Activated CD8-positive, alpha-beta memory T cell treated with anti-CD3 and anti-CD28 coated beads, Interleukin-2, amount 10 ng/mL, durations not matched to agents 7 days and 5 days (primary cell): ENCODE data around the gene TOMM34. TPM values are rescaled to one million over a fixed set of nuclear protein-coding genes. Genes with fewer than 3 reads are reported as not detected.

Experiments
- ATAC-seq: fragments of 150-1000 bp; cut with Tn5 transposase; one replicate; pipeline ENCODE4 v1.10.0; 2021; ENCODE audit warnings: moderate library complexity
- CTCF ChIA-PET: fragments of 350-600 bp; sonication (Branson Sonifier 250); formaldehyde crosslinking; loops from one replicate; lab custom pipeline; 2021; ENCODE audit warnings: antibody characterized with exemption; lab: Charles Lee
- DNase-seq: peaks from one replicate; pipeline ENCODE4 v3.0.0-alpha.2; 2020
- H3K27ac Mint-ChIP-seq: one replicate; pipeline ENCODE4 v1.8.0; 2021; ENCODE audit warnings: mild to moderate bottlenecking, mixed read lengths
- H3K27me3 Mint-ChIP-seq: one replicate; pipeline ENCODE4 v1.8.0; 2021; ENCODE audit warnings: mixed read lengths
- H3K36me3 Mint-ChIP-seq: one replicate; pipeline ENCODE4 v1.8.0; 2021; ENCODE audit warnings: mild to moderate bottlenecking, mixed read lengths
- H3K4me1 Mint-ChIP-seq: one replicate; pipeline ENCODE4 v1.8.0; 2021; ENCODE audit warnings: mixed read lengths
- H3K4me3 Mint-ChIP-seq: one replicate; pipeline ENCODE4 v1.8.0; 2021; ENCODE audit warnings: mild to moderate bottlenecking, moderate library complexity, mixed read lengths
- H3K9me3 Mint-ChIP-seq: one replicate; pipeline ENCODE4 v1.8.0; 2022; ENCODE audit warnings: low read depth, mixed read lengths
- total RNA-seq, 2 experiments: library from RNA; stranded (reverse); gene quantifications; one replicate each; pipeline ENCODE4 v1.2.3, GENCODE V29; 2021

The TOMM34 gene
- total RNA-seq, 2 experiments from 2014 or later: 22.3 to 31.2 TPM

DNA sequence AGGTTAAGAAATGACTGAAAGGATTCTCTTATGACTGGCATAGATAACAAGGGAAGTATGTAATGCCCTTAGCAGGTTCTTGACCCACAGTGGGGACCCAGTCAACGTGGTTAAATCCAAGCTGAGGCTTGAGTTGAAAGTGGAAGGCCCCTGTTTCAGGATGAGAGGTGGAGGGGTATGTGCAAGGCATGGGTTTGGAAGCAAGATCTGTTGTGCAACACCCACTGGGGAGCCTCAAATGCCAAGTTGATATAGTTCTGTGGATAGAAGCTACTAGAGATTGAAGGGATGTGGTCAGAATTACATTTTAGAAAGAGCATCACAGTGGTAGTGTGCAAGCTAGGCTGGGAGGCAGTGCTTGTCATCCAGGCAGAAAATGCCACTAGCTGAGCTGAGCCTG lies 45.3 kb downstream of the TOMM34 start:
- Mint-ChIP-seq H3K36me3 (peaks cover 29% of the 10 kb centered on the region), H3K4me3 (no peak overlapping the region), H3K9me3 (no peaks in the 10 kb centered on the region), H3K27me3 (no peaks in the 10 kb centered on the region), H3K27ac (peak overlapping the region; percentile 77), H3K4me1 (peaks cover 35% of the 10 kb centered on the region)
- ATAC-seq (peak; percentile 59), DNase-seq (peak; percentile 64)
- CTCF ChIA-PET: interaction anchor here (0.6 to 1.7 kb wide), 4 partner anchors 11 to 138 kb away, joined by 3 to 4 read pairs (median 3); no protein-coding TSS in a partner anchor

DNA sequence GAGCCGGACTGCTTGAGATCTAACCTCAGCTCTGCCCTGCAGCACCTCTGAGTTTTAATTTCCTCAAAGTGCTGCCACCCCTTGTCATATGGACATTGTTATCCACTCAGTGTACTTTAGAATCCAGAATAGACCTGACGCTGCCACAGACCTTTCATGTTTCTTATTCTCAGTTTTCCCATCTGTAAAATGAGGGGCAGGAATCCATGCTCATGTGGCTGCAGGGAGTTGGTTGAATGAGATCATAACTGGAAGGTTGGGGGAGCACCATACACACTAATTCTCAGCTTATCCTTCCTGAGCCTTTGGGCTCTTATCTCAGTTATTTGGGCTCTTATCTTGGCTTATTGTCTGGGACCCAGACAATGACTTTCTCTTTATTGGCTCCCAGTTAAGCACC lies 48.0 kb downstream of the TOMM34 start:
- DNase-seq (no peak), ATAC-seq (no peak)
- H3K4me1 Mint-ChIP-seq: peaks cover 46% of the 10 kb centered on the region
- CTCF ChIA-PET: no interaction called here
- no peak overlapping the region for H3K27ac Mint-ChIP-seq
- no peak overlapping the region for H3K4me3 Mint-ChIP-seq
- no peaks in the 10 kb centered on the region for H3K9me3 Mint-ChIP-seq
- H3K27me3 Mint-ChIP-seq: no peaks in the 10 kb centered on the region
- H3K36me3 Mint-ChIP-seq: peaks cover 33% of the 10 kb centered on the region

DNA sequence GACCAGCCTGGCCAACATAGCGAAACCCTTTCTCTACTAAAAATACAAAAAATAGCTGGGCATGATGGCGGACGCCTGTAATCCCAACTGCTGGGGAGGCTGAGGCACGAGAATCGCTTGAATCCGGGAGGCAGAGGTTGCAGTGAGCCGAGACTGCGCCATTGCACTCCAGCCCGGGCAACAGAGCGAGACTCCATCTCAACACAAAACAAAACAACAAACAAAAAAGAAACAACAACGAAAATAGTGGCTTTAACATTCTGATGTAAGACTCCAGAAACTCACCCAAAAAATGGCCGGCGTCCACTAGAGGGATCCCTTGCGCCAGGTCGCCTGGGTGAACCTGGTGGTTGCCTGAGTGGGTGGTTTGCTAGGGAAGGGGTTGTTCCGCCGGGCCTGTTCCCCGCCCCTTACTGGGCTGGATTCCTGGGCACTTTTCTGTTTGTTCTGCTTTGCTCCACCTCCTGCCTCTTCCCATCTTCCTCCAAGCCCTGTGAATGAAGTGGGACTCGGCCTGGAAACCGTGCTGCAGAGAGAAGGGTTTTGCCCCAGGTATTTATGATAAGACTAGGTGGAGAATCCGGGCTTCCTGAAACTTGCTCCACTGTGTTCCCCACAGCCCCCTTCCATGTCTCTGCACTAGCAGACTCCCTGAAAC lies 48.8 kb downstream of the TOMM34 start:
- Mint-ChIP-seq H3K36me3 (peaks cover 29% of the 10 kb centered on the region), H3K27ac (peak overlapping the region; percentile 48), H3K27me3 (no peaks in the 10 kb centered on the region), H3K9me3 (no peaks in the 10 kb centered on the region), H3K4me1 (peaks cover 46% of the 10 kb centered on the region), H3K4me3 (peak overlapping the region; percentile 59)
- DNase-seq: peak; percentile 72
- ATAC-seq: no peak
- CTCF ChIA-PET: interaction anchor here (0.9 to 1.6 kb wide), 9 partner anchors 19 to 185 kb away, joined by 3 to 6 read pairs (median 3); no protein-coding TSS in a partner anchor

DNA sequence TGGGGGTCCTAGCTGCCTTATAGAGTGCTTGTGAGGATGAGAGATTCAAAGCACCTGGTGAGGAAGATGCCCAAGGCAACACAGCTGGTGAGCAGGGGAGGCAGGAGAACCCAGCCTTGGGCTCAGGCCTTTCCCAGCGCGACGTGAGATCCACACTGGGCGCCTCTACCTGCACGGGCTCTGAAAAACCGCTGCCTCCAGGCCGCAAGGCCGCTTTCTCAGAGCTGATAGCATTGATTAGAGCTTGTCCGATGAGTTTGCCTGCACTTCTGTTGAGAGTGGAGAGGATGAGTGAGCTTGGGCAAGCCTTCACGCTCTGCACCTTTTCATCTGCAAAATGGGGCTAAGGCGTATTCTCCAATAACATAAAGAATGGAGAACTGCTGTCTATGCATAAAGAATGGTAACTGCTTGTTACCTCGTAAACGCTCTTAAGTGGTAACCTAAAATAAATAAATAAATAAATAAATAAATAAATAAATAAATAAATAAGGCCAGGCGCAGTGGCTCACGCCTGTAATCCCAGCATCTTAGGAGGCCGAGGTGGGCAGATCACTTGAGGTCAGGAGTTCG lies 49.4 kb downstream of the TOMM34 start:
- CTCF ChIA-PET: interaction anchor here (0.9 to 1.6 kb wide), 9 partner anchors 19 to 185 kb away, joined by 3 to 6 read pairs (median 3); no protein-coding TSS in a partner anchor
- DNase-seq: no peak
- no peaks in the 10 kb centered on the region for H3K27me3 Mint-ChIP-seq
- H3K4me3 Mint-ChIP-seq: peak overlapping the region; percentile 85
- H3K36me3 Mint-ChIP-seq: peaks cover 34% of the 10 kb centered on the region
- H3K4me1 Mint-ChIP-seq: peaks cover 42% of the 10 kb centered on the region
- no peak for ATAC-seq
- peak overlapping the region; percentile 70 for H3K27ac Mint-ChIP-seq
- no peaks in the 10 kb centered on the region for H3K9me3 Mint-ChIP-seq

DNA sequence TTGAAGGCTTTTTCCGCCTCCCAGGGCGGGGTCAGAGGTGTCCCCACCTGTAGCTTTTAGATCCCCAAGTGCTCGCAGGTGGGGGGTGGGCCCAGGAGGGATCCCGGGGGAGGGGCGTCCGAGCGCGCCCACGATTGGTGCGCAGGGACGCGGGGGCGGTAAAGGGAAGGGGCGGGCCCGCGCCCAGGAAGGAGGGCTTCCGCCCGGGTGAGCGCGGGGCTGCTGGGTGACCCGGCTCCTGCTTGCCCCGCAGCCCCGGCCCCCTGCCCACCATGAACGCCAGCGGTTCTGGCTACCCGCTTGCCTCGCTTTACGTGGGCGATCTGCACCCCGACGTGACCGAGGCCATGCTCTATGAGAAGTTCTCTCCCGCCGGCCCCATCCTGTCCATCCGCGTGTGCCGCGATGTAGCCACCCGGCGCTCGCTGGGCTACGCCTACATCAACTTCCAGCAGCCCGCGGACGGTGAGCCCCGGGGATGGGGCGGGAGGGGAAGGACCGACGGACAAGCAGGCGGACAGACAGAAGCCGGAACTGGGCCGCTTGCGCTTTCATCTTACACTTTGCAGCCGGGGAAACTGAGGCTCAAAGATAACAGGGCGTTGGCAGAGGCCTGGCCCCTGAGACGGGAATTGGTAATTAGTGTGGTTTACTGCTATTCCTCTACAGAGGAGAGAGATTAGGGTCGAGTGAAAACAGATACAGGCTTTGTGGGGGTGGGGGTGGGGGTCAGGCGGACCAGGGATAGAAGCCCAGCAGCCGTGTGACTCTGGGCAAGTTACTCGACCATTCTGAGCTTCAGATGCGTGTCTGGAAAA lies 50.1 kb downstream of the TOMM34 start, which contains the start of gene PABPC1L:
Gene PABPC1L, plus strand, starts transcription at position 189 of the 818 bp plus-strand sequence. Its CDS starts 84 bp downstream, at position 273.
- Mint-ChIP-seq H3K4me3 (peak within 1 kb of the TSS; percentile 85), H3K4me1 (peaks cover 37% of the 10 kb centered on the region), H3K27me3 (no peaks in the 10 kb centered on the region), H3K9me3 (no peaks in the 10 kb centered on the region), H3K36me3 (peaks cover 39% of the 10 kb centered on the region), H3K27ac (peak within 1 kb of the TSS; percentile 84)
- CTCF ChIA-PET: interaction anchor here (0.7 to 1.9 kb wide), 15 partner anchors 9 to 186 kb away, joined by 3 to 9 read pairs (median 3); partner anchors contain the start of gene TOMM34
- ATAC-seq (peak; percentile 97), DNase-seq (peak; percentile 81)

DNA sequence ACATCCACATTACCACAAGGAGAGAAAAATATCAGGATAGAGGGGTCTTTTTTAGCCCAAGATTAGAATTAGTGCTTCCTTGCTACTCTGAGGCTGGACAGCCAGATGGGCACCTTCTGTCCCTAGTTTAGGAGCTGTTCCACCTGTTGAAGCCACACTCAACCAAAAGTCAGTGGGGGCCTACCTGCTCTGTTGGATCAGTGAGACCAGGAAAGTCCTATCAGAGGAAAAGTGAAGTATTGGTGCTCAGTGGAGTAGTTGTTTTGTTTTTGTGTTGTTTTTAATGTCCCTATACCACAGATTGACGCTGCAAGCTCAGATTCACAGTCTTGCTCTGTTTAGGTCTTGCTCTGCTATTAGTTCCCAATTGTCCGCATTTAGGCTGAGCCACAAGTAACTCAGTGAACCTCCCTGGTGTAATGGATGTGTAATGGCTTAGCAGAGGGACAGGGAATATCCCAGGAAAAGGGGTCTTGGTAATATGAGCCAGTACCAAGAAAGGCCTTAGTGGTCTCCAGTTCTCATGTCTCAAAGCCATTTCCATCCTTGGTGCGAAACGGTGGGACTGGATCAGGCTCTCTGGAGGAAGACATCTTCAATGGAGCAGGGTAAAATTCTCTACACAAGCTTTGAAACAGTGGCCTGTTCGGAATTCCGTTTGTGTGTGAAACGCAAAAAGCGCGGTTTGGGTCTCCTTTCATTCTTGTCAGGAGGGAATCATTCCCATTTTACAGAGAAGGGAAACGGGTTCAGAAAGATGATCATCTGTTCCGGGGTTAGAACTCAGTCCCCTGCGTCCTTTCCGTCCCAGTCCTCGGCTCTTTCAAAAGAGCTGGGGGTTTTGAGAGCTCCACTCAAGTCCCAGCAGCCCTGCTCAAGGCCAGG lies 51.0 kb downstream of the TOMM34 start:
- no peaks in the 10 kb centered on the region for H3K9me3 Mint-ChIP-seq
- H3K36me3 Mint-ChIP-seq: peaks cover 41% of the 10 kb centered on the region
- CTCF ChIA-PET: interaction anchor here (0.7 to 1.9 kb wide), 9 partner anchors 8 to 186 kb away, joined by 3 to 9 read pairs (median 4); partner anchors contain the start of genes TOMM34 and YWHAB
- H3K27ac Mint-ChIP-seq: peak overlapping the region; percentile 84
- peaks cover 29% of the 10 kb centered on the region for H3K4me1 Mint-ChIP-seq
- peak overlapping the region; percentile 85 for H3K4me3 Mint-ChIP-seq
- no peak for ATAC-seq
- no peak for DNase-seq
- H3K27me3 Mint-ChIP-seq: no peaks in the 10 kb centered on the region

DNA sequence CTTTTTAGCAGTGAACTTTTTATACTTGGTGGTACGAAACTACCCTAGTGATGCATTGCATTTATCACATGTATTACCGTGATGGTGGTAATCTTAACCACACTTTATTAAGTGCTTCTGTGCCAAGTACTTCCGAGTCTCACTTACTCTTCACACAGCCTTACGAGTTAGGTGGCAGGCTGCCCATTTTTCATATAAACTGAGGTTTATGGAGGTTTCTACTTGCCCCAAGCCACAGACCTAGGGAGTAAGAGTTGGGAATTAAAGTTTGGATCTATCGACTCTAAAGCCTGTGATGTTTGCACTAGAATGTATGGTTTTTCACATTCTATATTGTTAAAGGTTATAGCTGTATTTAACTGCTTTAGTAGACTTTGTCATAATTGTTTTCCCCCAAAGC lies 55.8 kb downstream of the TOMM34 start:
- CTCF ChIA-PET: interaction anchor here (2.7 kb wide), 1 partner anchor 12 kb away, joined by 10 read pairs; no protein-coding TSS in a partner anchor
- H3K9me3 Mint-ChIP-seq: no peaks in the 10 kb centered on the region
- ATAC-seq (no peak), DNase-seq (no peak)
- peaks cover 23% of the 10 kb centered on the region for H3K4me1 Mint-ChIP-seq
- peaks cover 51% of the 10 kb centered on the region for H3K36me3 Mint-ChIP-seq
- H3K27ac Mint-ChIP-seq: no peak overlapping the region
- H3K4me3 Mint-ChIP-seq: no peak overlapping the region
- H3K27me3 Mint-ChIP-seq: no peaks in the 10 kb centered on the region

DNA sequence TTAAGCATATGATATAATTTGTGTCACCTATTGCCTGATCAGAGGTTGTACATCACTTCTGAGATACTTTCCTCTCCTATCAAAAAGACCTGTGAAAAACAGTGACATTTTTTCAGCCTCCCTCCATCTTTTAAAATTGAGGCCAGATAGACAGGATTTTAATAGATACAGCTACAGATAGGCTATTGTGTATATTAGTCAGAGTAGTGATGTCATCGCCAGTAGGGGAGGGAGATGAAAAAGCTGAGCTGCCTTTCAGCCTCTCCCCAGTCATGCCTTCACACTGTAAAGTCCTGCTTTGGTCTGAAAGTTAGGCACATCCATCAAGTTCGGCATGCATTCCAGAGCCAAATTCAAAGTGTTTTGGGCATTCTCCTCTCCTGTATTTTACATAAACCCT lies 58.2 kb downstream of the TOMM34 start:
- ATAC-seq (no peak), DNase-seq (no peak)
- peaks cover 59% of the 10 kb centered on the region for H3K36me3 Mint-ChIP-seq
- no peak overlapping the region for H3K27ac Mint-ChIP-seq
- no peaks in the 10 kb centered on the region for H3K27me3 Mint-ChIP-seq
- H3K4me3 Mint-ChIP-seq: no peak overlapping the region
- H3K4me1 Mint-ChIP-seq: peaks cover 33% of the 10 kb centered on the region
- H3K9me3 Mint-ChIP-seq: no peaks in the 10 kb centered on the region
- CTCF ChIA-PET: interaction anchor here (0.9 to 2.7 kb wide), 5 partner anchors 7 to 69 kb away, joined by 3 to 10 read pairs (median 3); partner anchors contain the start of gene PABPC1L

DNA sequence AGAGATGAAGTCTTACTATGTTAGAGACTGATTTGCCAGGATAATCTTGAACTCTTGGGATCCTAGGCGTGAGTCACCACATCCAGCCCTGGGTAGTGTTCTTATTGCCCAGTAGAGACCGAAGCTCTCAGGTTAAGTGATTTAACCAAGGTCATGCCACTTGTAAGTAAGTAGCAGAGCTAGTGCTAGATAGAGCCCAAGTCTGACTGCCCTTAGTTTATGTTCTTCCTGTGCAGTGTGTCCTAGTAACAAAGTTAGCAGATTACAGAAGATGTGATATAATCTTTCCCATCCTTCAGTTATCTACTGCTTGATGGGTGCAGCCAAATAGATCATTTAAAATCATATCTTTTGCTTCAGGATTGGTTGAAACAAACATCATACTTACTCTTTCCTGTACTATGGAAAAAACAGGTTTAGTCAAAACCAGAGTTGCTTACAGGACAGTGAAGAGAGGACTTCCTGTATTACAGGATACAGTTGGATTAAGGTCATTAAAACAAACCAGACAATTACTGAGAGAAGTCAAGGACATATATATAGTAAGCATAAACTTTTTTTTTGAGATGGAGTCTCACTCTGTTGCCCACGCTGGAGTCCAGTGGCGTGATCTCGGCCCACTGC lies 59.9 kb downstream of the TOMM34 start:
- Mint-ChIP-seq H3K4me1 (peaks cover 47% of the 10 kb centered on the region), H3K27me3 (no peaks in the 10 kb centered on the region), H3K4me3 (no peak overlapping the region), H3K9me3 (no peaks in the 10 kb centered on the region), H3K27ac (peak overlapping the region; percentile 79), H3K36me3 (peaks cover 59% of the 10 kb centered on the region)
- DNase-seq (no peak), ATAC-seq (peak; percentile 80)
- CTCF ChIA-PET: interaction anchor here (2.1 kb wide), 1 partner anchor 9 kb away, joined by 8 read pairs; the partner anchor contains the start of gene PABPC1L

DNA sequence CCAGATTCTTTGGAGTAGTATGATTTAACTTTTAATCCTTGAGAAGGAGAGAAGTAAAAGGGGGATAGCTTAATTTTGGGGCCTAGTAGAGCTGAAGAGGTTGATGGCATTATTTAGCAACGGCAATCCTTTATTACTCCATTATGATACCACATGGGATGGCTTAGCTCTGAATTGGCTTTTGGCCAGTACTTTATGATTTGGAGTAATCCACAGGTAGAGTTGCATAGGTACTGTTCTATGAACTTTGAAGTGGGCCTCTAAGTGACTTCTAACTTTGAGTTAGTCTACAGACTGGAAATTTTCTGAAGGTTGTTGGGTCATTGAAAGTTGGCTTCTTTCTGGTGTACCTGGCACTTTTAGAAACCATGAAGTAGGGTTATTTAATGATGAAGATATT lies 63.1 kb downstream of the TOMM34 start:
- no peak for ATAC-seq
- Mint-ChIP-seq H3K36me3 (peaks cover 59% of the 10 kb centered on the region), H3K27ac (no peak overlapping the region), H3K4me3 (no peak overlapping the region), H3K4me1 (peaks cover 63% of the 10 kb centered on the region), H3K27me3 (no peaks in the 10 kb centered on the region), H3K9me3 (no peaks in the 10 kb centered on the region)
- DNase-seq: no peak
- CTCF ChIA-PET: interaction anchor here (0.6 to 0.9 kb wide), 2 partner anchors 8 to 30 kb away, joined by 3 read pairs; no protein-coding TSS in a partner anchor

DNA sequence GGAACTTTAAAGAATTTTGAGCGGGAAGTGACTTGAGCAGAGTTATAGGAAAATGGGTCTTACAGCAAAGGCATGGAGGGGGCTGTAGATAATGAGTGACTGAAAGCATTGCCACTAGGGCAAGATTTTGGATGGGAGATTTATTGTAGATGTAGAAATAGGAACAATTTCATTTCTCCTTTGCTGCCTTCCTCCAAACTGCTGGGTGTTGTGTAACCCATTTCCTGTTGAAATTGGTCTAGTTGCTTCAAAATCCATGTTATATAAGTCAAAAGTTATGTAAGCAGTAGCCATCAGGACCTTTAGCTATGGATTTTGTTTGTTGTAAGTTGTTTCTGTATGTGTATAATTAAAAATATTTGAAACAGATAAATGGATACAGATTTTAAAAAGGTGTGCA lies 63.6 kb downstream of the TOMM34 start:
- H3K4me1 Mint-ChIP-seq: peaks cover 68% of the 10 kb centered on the region
- no peaks in the 10 kb centered on the region for H3K27me3 Mint-ChIP-seq
- no peaks in the 10 kb centered on the region for H3K9me3 Mint-ChIP-seq
- peak overlapping the region; percentile 2 for H3K4me3 Mint-ChIP-seq
- peaks cover 61% of the 10 kb centered on the region for H3K36me3 Mint-ChIP-seq
- ATAC-seq: no peak
- DNase-seq: no peak
- no peak overlapping the region for H3K27ac Mint-ChIP-seq
- CTCF ChIA-PET: interaction anchor here (0.9 to 1.1 kb wide), 2 partner anchors 8 to 154 kb away, joined by 3 read pairs; no protein-coding TSS in a partner anchor

DNA sequence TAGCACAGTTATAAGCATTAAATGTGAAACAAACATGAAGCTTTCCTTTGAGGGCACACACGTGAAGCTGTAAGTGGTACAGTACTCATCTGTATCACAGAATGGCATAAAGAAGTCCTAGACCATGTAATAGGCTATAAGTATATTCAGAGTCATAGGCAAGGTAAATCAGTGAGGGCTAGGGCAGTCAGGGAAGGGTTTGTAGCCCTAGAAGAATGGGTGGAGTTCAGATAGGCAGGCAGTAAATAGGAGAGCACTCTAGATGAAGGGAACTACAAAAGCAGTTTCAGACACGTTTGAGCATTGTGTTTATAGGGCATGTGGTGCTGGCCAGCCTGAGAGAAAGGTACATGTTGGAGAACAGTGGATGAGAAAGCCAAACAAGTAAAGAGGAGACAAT lies 65.2 kb downstream of the TOMM34 start:
- no peak for ATAC-seq
- Mint-ChIP-seq H3K4me1 (peaks cover 66% of the 10 kb centered on the region), H3K36me3 (peaks cover 58% of the 10 kb centered on the region)

More for the DNA sequence above, 65.2 kb downstream of the TOMM34 start:
- no peaks in the 10 kb centered on the region for H3K9me3 Mint-ChIP-seq
- H3K27ac Mint-ChIP-seq: peak overlapping the region; percentile 13
- no peak overlapping the region for H3K4me3 Mint-ChIP-seq
- no peak for DNase-seq
- no peaks in the 10 kb centered on the region for H3K27me3 Mint-ChIP-seq
- CTCF ChIA-PET: interaction anchor here (0.9 kb wide), 1 partner anchor 28 kb away, joined by 3 read pairs; no protein-coding TSS in a partner anchor
